ENCODE data around the gene VIPR1.

The VIPR1 gene, protein sequence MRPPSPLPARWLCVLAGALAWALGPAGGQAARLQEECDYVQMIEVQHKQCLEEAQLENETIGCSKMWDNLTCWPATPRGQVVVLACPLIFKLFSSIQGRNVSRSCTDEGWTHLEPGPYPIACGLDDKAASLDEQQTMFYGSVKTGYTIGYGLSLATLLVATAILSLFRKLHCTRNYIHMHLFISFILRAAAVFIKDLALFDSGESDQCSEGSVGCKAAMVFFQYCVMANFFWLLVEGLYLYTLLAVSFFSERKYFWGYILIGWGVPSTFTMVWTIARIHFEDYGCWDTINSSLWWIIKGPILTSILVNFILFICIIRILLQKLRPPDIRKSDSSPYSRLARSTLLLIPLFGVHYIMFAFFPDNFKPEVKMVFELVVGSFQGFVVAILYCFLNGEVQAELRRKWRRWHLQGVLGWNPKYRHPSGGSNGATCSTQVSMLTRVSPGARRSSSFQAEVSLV

GRCh38 chr3:42502429-42503250 is at the start of gene VIPR1:
TSS of gene VIPR1 (plus strand) at chr3:42502643. CDS start at chr3:42502736, 93 bp downstream.
- peak; percentile 97 for DNase-seq

DNA sequence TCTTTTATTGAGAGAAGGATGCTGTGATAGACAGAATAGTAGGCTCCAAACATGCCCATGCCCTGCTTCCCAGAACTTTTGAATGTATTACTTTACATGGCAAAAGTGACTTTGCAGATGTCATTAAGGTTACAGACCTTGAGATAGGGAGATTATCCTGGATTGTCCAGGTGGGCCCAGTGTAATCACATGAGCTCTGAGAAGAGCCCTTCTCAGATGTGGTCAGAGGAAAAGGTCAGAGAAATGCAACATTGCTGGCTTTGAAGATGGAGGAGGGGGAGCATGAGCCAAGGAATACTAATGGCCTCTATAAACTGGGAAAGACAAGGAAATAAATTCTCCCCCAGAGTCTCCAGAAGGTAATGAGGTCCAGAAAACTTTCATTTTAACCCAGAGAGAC is 46.2 kb upstream of the VIPR1 start:
- no peak for DNase-seq

DNA sequence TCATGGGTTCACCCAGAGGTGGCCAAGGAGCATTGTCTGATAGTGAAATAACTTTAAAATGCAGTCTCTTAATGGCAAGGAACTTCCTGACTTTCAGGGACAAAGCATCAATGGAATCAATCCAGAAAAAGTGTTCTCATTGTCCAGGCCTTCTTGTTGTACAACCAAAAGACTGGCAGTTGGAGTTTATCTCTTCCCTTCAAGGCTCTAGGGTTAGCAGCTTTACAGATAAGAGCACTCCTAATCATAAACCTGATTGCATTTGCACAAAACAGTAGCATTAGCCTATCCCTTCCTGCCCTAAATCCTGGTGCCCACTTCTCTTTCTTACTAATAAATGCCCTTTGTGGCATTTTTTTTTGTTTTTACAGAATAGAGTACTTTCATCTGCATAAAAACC is 43.3 kb upstream of the VIPR1 start:
- no peak for DNase-seq

GRCh38 chr3:42461762-42462161 is 40.7 kb upstream of the VIPR1 start:
- no peak for DNase-seq

DNA sequence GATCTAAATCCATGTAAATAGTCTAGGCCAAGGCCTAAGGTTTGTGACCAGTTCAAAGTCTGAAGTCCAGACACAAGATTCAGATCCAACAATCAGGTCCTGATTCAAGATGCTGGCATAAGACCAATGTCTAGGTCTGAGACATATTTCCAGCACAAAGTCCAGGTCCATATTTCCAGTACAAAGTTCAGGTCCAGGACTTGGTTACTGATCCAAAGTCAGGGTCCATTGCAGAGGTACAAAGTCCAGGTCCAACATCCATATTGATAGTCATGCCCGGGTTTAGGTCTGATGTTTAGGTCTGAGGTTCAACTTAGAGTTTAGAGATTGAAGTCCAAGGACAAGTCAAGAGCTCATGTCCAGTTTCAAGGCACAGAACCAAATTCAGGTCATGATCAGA is 39.4 kb upstream of the VIPR1 start:
- no peak for DNase-seq

- DNase-seq = no peak
Measured at GRCh38 chr3:42468111-42468510, 34.3 kb upstream of the VIPR1 start.

- DNase-seq = no peak
Measured at GRCh38 chr3:42472555-42472954, 29.9 kb upstream of the VIPR1 start.

GRCh38 chr3:42473083-42473932 is 29.1 kb upstream of the VIPR1 start:
- DNase-seq = no peak

DNA sequence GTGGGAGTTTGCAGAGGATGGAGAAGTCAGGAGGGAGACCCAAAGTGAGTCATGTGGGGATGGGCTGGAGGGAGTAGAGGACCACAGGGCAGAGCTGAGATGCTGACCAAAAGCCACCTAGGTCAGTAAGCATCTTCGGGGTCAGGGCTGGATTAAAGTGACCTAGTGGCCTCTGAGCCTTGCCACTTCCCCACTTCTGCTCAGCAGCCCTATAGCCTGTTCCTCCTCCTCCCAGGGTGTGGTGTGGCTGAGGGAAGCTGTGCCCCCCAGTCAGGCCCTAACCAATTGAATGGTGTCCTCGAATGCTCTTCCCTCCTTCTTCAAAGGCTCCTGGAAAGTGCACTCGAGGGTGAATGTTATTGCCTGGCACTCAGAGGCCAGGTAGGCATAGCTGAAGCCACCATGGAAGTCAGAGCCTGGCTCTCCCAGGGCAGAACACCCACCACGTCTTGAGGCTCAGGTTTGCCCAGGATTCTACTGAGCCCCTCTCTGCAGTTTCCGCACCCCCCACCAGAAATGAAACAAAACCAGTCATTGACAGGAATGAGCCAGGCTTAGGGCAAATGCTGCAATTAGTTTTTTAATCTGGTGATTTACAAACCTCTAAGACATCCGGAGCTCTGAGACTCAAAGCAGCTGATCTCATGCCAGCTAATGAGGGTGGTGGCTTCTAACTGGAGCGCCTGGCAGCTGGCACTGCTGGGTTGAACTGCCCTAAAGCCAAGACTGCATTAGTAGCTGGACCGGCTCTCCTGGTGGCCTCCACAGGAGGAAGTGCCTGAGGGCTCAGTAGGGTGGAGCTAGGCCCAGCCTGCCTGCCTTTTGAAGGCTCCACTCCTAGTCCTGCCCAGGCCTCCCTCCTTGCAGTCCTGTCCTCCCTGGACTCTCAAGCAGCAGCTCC is 26.0 kb upstream of the VIPR1 start:
- no peak for DNase-seq

DNA sequence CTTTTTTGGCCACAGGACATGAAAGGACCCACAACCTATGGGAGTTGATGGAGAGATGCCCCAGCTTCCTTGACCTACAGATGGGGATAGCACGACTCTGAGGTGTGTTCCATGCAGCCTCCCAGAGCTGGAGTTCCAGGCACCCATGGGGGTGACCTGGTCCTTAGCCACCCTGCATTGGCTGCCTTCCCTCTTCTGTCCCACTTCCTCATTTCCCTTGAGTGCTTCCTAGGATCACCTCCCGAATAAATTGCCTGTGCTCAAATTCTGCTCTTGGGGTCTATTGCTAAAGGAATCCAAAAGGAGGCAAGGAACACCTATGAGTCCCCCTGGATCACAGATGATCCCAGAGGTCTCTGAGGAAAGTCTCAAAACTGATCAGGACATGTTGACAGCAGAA is 24.7 kb upstream of the VIPR1 start:
- DNase-seq = no peak

- no peak for DNase-seq
Measured at GRCh38 chr3:42478830-42479229, 23.6 kb upstream of the VIPR1 start.

DNA sequence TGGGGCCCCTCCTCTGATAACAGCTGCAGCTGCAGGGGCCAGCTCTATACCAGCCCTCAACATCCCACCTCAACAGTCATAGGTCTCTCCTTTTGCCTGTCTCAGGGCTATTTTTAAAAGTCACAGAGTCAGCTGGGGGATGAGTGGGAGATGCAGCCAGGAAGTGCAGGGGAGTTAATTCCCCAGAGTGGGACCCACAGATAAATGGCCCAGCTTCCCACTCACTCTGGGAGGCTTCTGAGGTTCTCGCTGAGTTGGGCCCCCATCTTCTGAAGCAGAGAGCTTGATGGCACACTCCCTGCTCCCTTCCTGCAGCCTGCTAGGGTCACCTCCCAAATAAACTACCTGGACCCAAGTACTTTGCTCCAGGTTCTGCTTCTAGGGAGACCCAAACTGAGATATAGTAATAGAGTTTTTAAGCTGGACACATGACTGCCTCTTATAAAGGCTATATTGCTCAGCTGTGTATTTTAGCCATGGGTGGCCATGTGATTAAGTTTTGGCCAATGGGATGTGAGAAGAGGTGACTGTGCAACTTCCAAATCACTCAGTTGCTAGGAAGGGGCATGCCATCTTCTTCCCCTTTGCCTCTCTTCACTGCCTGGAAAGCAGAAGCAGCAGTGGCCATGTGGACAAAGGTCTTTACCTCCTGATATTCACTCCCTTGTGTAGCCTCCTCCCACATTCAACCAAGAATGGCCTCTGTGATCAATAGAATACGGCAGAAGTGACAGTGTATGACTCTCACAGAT is 15.5 kb upstream of the VIPR1 start:
- no peak for DNase-seq

GRCh38 chr3:42488687-42489086 is 13.8 kb upstream of the VIPR1 start:
- DNase-seq = no peak

- DNase-seq = no peak
Measured at GRCh38 chr3:42489116-42489936, 13.1 kb upstream of the VIPR1 start.

DNA sequence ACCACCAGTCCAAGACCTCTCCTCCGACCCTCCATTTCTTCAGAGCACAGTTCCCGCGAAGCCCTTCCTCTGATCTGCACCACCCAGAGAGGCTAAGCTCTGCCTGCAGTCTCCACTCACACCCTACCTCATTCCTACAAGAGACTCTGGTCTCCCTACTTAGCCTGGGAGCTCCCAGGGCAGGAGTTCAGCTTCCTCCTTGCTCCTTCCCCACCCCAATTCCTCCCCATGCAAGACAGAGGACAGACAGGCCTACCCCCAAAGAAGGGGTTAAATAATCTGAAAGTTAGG is 12.6 kb upstream of the VIPR1 start:
- no peak for DNase-seq

DNA sequence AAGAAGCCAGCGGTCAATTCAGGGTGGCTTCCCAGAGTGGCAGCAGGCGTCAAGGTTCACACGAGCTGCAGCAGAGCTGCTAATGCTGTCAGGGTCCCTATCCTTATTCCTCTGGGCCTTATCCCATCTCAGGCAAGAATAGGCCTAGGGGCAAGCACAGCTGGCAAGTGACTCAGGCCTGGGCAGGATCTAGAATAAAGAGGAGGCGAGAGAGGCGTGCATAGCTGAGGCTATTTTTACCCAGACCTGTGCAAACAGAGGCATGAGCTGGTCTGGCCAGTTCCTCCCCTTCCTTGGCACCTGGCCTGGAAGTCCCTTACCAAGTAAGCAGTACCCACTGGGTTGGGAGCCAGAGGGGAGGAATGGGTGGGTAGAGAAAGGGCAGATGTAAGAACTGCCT is 12.2 kb upstream of the VIPR1 start:
- DNase-seq = no peak

DNA sequence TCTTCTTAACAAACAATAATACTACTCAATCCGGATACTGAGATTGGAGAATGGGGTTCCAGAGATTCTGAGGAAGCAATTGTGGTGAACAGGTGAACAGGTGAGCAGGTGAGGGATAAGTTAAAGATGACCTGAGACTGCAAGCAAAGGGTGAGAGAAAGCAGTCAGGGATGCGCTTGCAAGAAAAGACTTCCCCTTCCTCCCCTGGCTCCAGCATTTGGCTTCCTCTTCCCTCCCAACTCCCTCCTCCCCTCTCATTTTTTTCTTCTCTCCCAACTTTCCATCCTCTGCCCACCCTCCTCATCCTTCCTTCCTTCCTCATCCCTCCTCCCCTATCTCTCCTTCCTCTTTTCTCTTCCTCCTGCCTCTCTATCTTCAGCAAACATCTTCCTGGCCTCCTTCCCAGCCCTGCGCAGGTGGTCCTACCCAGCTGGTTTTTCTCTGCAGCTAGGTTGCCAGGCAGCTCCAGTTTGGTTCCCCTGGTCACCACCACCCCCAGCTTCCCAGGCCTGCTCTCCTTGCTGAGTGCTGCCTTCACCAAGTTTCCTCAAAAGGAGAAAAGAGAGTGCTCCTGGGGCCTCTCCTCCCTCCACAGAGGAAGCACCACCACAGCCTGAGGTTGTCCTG is 10.4 kb upstream of the VIPR1 start:
- DNase-seq = no peak

DNA sequence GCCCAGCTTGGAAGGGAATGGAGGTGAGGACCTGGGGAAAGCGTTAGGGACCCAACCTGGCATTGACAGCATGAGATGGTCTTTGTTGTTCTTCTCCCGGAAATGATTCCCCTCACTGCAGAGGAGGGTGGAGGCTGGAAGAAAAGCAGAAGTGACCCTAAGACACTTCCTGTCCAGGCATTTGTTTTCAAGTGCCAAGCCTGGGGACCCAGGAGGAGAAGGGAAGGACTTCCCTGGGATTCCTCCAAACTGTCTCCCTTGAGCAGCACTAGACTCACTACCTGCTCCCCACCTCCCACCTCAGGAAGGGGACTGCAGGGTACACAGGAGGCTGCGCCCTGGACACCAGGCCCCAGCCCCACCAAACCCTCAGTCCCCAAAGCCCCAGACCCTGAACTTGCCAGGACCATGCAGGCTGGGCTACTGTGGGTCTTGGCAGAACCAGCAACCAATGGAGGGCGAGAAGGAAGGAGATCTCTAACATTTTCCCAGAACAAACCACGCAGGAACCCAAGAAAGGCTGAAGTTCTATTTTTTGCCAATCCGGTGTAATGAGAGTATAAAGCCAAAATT is 9.8 kb upstream of the VIPR1 start:
- no peak for DNase-seq

GRCh38 chr3:42493126-42493797 is 9.2 kb upstream of the VIPR1 start:
- DNase-seq = no peak
